ENCODE measurements around the gene TTC27.

DNA sequence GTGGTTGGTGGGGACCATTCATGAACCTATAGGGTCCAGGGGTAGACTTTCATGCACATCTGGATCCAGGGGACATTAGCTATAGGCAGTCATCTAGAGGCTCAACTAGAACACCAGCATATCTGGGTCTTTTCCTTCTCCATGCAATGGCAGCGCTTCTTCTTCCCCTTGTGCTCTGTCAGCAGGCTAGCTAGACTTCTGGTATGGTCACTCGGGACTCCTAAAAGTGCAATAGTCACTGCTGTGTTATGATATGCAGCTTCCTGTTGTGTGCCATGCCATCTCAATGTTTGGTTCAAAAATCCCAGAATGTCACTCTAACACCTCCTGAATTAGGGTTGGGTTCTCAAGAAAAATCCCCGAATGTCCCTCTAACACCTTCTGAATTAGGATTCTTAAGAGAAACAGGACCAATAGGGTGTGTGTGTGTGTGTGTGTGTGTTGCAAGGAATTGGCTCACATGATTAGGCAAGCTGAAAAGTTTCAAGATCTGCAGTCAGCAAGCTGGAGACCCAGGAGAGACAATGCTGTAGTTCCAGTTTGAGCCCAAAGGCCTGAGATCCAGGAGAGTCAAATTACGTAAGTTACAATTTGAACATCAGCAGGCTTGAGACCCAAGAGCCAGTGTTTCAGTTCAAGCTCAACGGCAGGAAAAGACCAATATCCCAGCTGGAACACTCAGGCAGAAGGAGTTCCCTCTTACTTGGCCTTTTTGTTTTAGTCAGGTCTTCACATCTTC lies 221.8 kb downstream of the TTC27 start:
- TF ChIP-seq POLR2AphosphoS5 (IDR thresholded peaks at IDR 0.05; ENCODE audit: borderline replicate concordance, low read depth, low read length) (no peak), EZH2 (IDR thresholded peaks at IDR 0.05) (no peak)
